Smooth muscle cell (in vitro differentiated cells): Measurements from ENCODE around the gene ALG3. TPM values are rescaled to one million over a fixed set of nuclear protein-coding genes. Genes with fewer than 3 reads are reported as not detected.

Source experiments
- DNase-seq: peaks from one replicate; lab custom pipeline; 2025; ENCODE audit not compliant: unreplicated experiment; lab: John Stamatoyannopoulos, UW
- H2AFZ ChIP-seq: fragments of 200-600 bp; sonication (generic); 2 replicates; pipeline ENCODE4 v1.6.0; 2016; ENCODE audit warnings: antibody characterized with exemption, low read depth, mild to moderate bottlenecking
- H3F3A ChIP-seq: fragments of 200-600 bp; sonication (generic); 2 replicates; pipeline ENCODE4 v1.6.0; 2017; ENCODE audit warnings: antibody characterized with exemption, low read depth
- H3K27ac ChIP-seq: fragments of 200-600 bp; sonication (generic); 2 replicates; pipeline ENCODE4 v1.5.1; 2016; ENCODE audit warnings: low read depth, mild to moderate bottlenecking
- H3K27me3 ChIP-seq: fragments of 200-600 bp; sonication (generic); 2 replicates; pipeline ENCODE4 v1.6.1; 2016; ENCODE audit warnings: low read depth, mild to moderate bottlenecking
- H3K36me3 ChIP-seq: fragments of 200-600 bp; sonication (generic); 2 replicates; pipeline ENCODE4 v1.5.1; 2016; ENCODE audit warnings: low read depth
- H3K4me1 ChIP-seq: fragments of 200-600 bp; sonication (generic); 2 replicates; pipeline ENCODE4 v1.5.1; 2016; ENCODE audit warnings: low read depth
- H3K4me2 ChIP-seq: fragments of 200-600 bp; sonication (generic); 2 replicates; pipeline ENCODE4 v1.6.0; 2016; ENCODE audit warnings: mild to moderate bottlenecking
- H3K4me3 ChIP-seq: fragments of 200-600 bp; sonication (generic); 2 replicates; pipeline ENCODE4 v1.5.1; 2016; ENCODE audit warnings: mild to moderate bottlenecking
- H3K79me2 ChIP-seq: fragments of 200-600 bp; sonication (generic); 2 replicates; pipeline ENCODE4 v1.6.0; 2016; ENCODE audit warnings: low read depth, mild to moderate bottlenecking
- H3K9ac ChIP-seq: fragments of 200-600 bp; sonication (generic); 2 replicates; pipeline ENCODE4 v1.6.0; 2016; ENCODE audit warnings: low read depth
- H3K9me3 ChIP-seq: fragments of 200-600 bp; sonication (generic); replicated peaks from 2 replicates; pipeline ENCODE4 v1.5.1; 2016; ENCODE audit warnings: low read depth
- H4K20me1 ChIP-seq: fragments of 200-600 bp; sonication (generic); 2 replicates; pipeline ENCODE4 v1.6.0; 2016; ENCODE audit warnings: low read depth
- CTCF ChIP-seq: fragments of 200-600 bp; sonication (generic); IDR thresholded peaks from 2 replicates; pipeline ENCODE4 v1.5.1; 2017; ENCODE audit warnings: borderline replicate concordance, mild to moderate bottlenecking, antibody characterized with exemption; ENCODE audit not compliant: insufficient read depth, poor library complexity, severe bottlenecking
- WGBS: methylation state at CpG from one replicate; pipeline ENCODE4 v1.1.7; 2016; ENCODE audit warnings: low lambda C conversion rate; 5-methylcytosine and 5-hydroxymethylcytosine counted together
- polyA plus RNA-seq: library from polyadenylated mRNA; unstranded; fragments of >200 nt; fragmentation: Nextera tagmentation; extraction: Ambion mirVana; gene quantifications from 2 replicates; pipeline ENCODE4 v1.2.1, GENCODE V29; 2016
- total RNA-seq: library from RNA; depleted of rRNA; stranded (reverse); fragments of >200 nt; gene quantifications from 2 replicates; pipeline ENCODE4 v1.2.3, GENCODE V29; 2014

The ALG3 gene
- total and polyA plus RNA-seq, 2 experiments from 2014 or later = 91.2 to 95.2 TPM

GRCh38 chr3:184236033-184236410, 12.7 kb downstream of the ALG3 start:
- Histone ChIP-seq H3K9ac (no peak overlapping the region), H3K27me3 (peaks cover 36% of the 10 kb centered on the region), H4K20me1 (peaks cover 9% of the 10 kb centered on the region), H3K79me2 (no peaks in the 10 kb centered on the region), H3K4me2 (no peak overlapping the region), H3F3A (no peaks in the 10 kb centered on the region), H3K36me3 (no peaks in the 10 kb centered on the region), H3K9me3 (no peaks in the 10 kb centered on the region), H3K4me3 (no peak overlapping the region), H3K4me1 (no peaks in the 10 kb centered on the region), H3K27ac (no peak overlapping the region), H2AFZ (no peak overlapping the region)
- no peak for TF ChIP-seq CTCF
- WGBS = 82% methylated on average over 14 of the region's 14 CpGs
- no peak for DNase-seq

- H3F3A ChIP-seq = no peaks in the 10 kb centered on the region
- H3K4me1 ChIP-seq = no peaks in the 10 kb centered on the region
- no peaks in the 10 kb centered on the region for H3K36me3 ChIP-seq
- peaks cover 41% of the 10 kb centered on the region for H3K27me3 ChIP-seq
- no peak overlapping the region for H3K27ac ChIP-seq
- no peak overlapping the region for H3K4me3 ChIP-seq
- DNase-seq = no peak
- WGBS = 89% methylated on average over 4 of the region's 4 CpGs
- no peaks in the 10 kb centered on the region for H3K79me2 ChIP-seq
- H3K9me3 ChIP-seq = no peaks in the 10 kb centered on the region
- peaks cover 4% of the 10 kb centered on the region for H4K20me1 ChIP-seq
- no peak for TF ChIP-seq CTCF
- H3K9ac ChIP-seq = no peak overlapping the region
- H3K4me2 ChIP-seq = no peak overlapping the region
- no peak overlapping the region for H2AFZ ChIP-seq
These were observed 13.3 kb downstream of the ALG3 start for GRCh38 chr3:184235381-184236032.

DNA sequence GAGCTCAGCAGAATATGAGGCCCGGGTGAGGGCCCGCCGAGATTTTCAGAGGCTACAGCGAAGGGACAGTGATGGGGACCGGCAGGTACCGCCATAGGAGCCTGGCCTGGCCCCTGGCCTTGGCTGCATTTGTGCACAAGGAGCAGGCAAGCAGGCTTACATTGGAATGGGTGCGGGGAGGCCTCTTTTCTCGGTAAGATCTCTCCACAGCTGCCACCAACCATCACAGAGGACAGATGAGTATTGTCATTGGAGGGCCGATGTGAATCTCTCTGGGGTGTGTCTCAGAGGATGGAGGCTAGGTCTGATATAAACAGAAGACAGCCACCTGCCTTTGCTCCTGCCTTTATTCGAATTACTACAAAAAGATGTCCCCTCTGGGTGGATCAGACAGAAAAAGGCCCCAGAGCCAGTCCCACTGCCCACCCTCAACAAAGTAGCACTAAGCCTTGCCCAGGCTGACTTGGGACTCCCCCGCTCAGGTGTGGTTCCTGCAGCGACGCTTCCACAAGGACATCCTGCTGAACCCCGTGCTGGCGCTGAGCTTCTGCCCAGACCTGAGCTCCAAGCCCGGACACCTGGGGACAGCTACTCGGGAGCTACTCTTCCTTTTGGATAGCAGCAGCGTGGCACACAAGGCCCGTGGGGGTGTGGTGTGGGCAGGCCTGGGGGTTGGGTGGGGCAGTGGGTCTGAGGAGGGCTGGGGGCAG, 13.9 kb downstream of the ALG3 start:
- no peak overlapping the region for H3K4me2 ChIP-seq
- no peak for TF ChIP-seq CTCF
- no peaks in the 10 kb centered on the region for H3K36me3 ChIP-seq
- H4K20me1 ChIP-seq = no peaks in the 10 kb centered on the region
- DNase-seq = no peak
- H3K27me3 ChIP-seq = peaks cover 48% of the 10 kb centered on the region
- no peaks in the 10 kb centered on the region for H3F3A ChIP-seq
- H3K4me1 ChIP-seq = peaks cover 5% of the 10 kb centered on the region
- no peaks in the 10 kb centered on the region for H3K9me3 ChIP-seq
- H2AFZ ChIP-seq = no peak overlapping the region
- no peak overlapping the region for H3K27ac ChIP-seq
- H3K4me3 ChIP-seq = no peak overlapping the region
- no peaks in the 10 kb centered on the region for H3K79me2 ChIP-seq
- no peak overlapping the region for H3K9ac ChIP-seq
- WGBS = 89% methylated on average over 17 of the region's 19 CpGs
